GM19043 (cell line): ENCODE results near the gene GID8.
"Not testable (repeated sequence)": the region's sequence is repeated elsewhere in the genome, so short reads cannot be mapped to it uniquely, and the experiment has no call there.

ENCODE experiments used
- ATAC-seq: cut with Tn5 transposase; IDR thresholded peaks from one replicate; pipeline ENCODE4 v1.9.1; 2021; ENCODE audit warnings: low read depth; ENCODE audit not compliant: unreplicated experiment

The GID8 gene

DNA sequence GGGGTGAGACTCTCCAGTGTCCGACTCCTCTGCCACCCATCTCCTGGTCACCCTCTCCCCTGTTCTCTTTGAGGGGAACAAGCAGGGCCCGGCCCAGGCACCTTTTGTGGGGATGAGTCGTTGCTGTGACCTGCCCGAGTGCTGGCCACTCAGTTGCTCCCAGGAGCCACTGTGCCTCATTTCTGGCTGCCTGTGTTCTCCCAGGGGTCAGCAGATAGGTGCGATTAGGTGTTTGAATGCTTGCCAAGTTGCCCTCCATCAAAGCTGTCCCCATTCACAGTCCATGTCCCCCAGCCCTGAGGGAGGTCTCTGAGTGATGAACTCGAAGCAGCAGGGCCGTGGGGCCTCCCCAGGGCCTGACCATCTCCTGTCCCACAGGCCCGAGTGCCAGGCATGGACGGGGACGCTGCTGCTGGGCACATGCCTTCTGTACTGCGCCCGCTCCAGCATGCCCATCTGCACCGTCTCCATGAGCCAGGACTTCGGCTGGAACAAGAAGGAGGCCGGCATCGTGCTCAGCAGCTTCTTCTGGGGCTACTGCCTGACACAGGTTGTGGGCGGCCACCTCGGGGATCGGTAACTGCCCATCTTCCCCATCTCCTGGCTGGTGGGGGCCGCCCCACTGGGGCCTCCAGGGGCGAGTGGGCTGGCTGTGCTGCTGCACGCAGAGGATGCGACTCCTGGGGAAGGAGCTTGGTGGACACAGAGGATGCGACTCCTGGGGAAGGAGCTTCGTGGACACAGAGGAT, 18.6 kb downstream of the GID8 start:
- no peak for ATAC-seq

- no peak for ATAC-seq
Measured at GRCh38 chr20:62957136-62958117, 19.5 kb downstream of the GID8 start.

DNA sequence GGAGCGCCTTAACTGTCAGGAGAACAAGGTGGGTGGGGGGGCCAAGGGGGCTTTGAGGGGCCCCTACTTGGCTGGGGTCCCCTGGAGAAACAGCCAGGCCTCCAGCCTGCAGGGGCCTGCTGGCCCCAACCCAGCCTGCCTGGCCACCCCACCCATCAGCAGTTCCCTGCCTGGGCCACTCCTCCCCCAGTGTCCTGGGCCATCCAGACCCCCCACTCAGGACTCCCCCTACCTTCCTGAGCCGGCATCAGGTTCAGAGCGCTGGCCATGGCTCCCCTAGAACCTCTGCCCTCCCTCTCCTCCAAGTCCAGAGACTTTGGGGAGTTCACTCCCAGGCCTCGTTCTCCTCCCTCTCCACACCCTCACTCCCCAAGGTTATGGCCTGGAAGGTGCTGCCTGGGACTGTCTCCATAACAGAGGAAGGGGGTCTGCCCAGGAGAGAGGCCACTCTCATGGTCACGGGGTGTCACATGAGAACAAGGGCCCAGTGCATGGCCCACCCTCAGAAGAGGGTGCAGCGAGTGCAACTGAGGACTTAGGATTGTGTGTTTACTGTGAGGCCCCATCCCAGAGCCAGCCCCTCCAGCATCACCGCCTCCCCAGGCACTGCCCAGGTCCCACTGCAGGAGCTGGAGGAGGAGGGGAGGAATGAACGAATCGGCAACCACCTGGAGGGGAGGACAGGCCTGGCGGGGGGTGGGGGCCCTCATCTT, 20.6 kb downstream of the GID8 start:
- ATAC-seq: no peak

DNA sequence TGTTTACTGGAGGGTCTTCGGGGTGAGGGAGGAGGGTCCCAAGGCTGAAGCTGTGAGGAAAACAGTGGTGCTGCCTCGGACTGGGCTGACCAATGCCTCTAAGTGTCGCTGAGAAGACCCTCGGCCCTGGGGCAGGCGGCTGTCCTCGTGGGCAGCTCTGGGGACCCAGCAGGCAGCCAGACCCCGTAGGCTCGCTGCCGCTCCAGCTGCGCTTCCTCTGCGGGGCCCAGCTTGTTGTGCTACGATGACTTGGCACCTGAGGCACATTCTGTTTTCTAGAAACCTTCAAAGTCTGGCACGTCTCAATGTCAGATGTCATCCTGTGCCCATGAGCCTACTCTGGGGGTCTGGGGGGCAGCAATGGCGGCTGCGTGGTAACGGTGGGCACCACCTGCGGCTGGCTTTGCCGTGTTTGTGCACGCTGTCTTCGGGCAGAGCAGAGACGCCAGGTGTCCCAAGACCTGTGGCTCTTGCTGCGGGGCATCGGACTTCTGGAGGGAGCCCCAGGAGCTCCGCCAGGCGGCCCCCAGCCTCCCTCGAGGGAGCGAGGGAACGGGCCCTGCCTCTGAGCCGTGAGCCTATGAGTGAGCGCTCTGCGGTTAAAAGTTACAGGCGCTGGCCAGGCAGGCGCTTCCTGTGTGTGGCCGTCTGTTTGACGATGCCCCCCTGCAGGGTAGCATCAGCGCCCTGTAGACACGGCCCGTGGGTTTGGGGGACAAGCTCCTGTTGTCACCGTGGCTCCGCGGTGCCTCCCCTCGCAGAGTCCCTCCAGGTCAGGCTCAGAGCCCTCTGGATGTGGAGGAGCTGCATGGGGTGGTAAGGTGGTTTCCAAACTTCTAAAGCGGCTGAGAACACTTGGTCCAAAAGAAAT, 21.4 kb downstream of the GID8 start:
- ATAC-seq: no peak

DNA sequence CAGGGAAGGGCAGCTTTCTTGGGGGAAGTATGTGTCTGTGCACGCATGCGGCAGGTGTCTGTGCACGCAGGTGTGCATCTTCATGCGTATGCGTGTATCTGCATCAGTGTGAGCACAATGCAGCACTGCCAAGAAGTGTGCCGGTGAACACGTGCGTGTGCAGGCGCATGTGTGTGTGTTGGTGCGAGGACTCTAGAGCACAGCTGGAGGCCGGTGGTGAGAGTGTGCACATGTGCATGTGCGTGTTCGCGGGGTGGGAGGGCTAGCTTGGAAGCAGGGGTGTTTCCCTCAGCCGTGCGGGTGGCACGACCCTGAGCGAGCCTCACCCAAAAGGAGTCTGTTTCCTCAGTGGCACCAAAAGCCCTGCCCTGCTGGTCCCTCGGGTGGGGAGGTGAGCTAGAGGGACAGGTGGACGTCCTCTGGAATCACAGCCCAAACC, 22.1 kb downstream of the GID8 start:
- no peak for ATAC-seq

- not testable (repeated sequence) for ATAC-seq
Measured at GRCh38 chr20:62960446-62961309, 22.7 kb downstream of the GID8 start.

DNA sequence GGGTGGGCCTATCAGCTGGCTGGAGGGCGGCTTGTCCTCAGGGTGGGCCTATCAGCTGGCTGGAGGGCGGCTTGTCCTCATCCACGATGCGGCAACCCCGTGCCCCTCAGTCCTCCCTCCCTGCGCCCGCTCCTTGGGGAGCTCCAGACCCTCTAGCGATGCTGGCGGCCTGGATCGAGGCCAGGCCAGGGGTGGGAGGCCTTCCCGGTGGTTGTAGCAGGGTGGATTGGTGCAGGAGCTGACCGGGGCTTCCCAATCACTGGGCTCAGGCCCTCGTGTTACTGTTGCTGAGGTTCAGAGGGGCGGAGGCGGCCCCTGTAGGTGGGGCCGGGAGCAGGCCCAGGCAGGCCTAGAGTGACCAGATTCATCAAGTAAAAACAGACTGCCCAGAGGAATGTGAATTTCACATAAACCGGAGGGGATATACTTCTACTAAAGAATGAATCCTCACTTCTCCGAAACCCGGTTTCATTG, 23.4 kb downstream of the GID8 start:
- no peak for ATAC-seq

DNA sequence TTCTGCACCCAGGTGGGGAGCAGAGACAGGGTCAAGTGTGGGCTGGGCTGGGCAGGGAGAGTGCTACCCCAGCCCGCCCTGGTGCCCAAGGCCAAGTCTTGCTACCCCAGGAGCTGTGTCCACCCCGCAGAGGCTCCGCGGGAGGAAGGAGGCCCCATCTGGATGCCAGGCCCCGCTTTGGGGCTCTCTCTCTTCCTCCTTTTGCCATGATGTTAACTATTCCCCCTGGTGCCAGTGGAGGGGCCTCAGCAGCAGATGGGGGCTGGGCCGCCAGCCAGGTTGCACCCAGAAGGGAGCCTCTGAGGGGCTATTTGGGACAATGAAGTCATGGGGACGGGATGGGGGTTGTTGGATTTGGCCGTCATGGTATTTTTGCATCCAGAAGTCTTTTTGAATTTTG, 23.9 kb downstream of the GID8 start:
- ATAC-seq: no peak

DNA sequence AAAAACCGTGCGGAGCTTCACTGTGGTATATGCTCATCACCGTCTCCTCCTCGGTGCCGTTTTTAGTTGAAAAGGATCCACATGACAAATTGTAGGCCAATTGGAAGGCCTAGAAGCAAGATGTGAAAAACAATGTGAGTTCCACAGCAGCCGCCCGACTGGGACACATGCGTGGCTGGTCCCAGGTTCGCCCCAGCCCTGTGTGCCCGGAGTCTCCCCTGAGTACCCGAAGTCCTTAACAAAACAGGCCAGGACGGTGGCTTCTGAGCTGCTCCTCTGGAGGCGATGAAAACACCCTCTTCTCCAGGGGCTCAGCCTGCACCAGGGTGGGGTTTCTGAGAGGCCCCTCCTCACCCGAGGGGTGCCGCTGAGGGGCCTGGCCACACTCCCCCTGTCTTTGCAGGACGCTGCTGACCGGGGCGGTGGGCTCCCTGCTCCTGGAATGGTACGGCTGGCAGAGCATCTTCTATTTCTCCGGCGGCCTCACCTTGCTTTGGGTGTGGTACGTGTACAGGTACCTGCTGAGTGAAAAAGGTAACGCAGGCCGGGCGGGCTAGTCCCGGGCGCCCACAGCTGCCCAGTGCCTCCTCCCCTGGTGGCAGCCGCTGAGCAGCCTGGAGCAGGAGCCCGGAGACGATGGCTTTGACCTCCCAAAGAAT, 24.4 kb downstream of the GID8 start:
- ATAC-seq: no peak

GRCh38 chr20:62962891-62963613, 25.1 kb downstream of the GID8 start:
- ATAC-seq: no peak

- no peak for ATAC-seq
Measured at GRCh38 chr20:62963614-62964397, 25.9 kb downstream of the GID8 start.

GRCh38 chr20:62964700-62965099, 26.8 kb downstream of the GID8 start:
- no peak for ATAC-seq

DNA sequence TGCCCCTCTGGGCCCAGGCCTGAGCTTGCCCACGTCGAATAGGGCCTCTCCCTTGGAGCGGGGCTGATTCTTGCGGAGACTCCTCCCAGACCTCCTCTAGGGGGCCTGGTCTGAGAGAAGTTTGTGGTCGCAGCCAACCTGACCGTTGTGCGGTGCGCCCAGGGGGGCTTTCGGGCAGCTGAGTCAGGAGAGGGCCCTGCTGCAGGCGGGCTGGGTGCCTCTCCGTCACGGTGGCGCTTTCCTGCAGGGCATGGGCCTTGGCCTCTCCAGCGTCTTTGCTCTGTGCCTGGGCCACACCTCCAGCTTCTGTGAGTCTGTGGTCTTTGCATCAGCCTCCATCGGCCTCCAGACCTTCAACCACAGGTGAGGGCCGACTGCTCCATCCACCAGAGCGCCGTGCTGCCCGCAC, 27.4 kb downstream of the GID8 start:
- no peak for ATAC-seq

GRCh38 chr20:62966212-62967148, 28.5 kb downstream of the GID8 start:
- no peak for ATAC-seq

- ATAC-seq: no peak
Measured at GRCh38 chr20:62967149-62967501, 29.2 kb downstream of the GID8 start.
